Fibroblast of lung (primary cell): ENCODE data around the gene SERPINB6. TPM values are rescaled to one million over a fixed set of nuclear protein-coding genes. Genes with fewer than 3 reads are reported as not detected.
A peak's percentile ranks its signal among the peaks of the same experiment; 100 is the strongest.
"Not testable (repeated sequence)": the region's sequence is repeated elsewhere in the genome, so short reads cannot be mapped to it uniquely, and the experiment has no call there.

Experiments used
- DNase-seq, 2 donors: peaks; one replicate each; pipeline versions ENCODE4 v3.0.0 to v3.0.0-alpha.2; 2010; ENCODE audit warnings: low read depth in 2 of 2
- H2AFZ ChIP-seq: 2 replicates; pipeline ENCODE4 v1.5.1; 2012; ENCODE audit warnings: low read length, control low read depth, inconsistent platforms
- H3K27ac ChIP-seq: 2 replicates; pipeline ENCODE4 v1.5.1; 2011; ENCODE audit warnings: low read length, control low read depth; ENCODE audit not compliant: insufficient read depth
- H3K27me3 ChIP-seq: 2 replicates; pipeline ENCODE4 v1.5.1; 2011; ENCODE audit warnings: mild to moderate bottlenecking, low read length; ENCODE audit not compliant: control insufficient read depth, insufficient read depth
- H3K36me3 ChIP-seq: 2 replicates; pipeline ENCODE4 v1.5.1; 2011; ENCODE audit warnings: low read length; ENCODE audit not compliant: control insufficient read depth, insufficient read depth
- H3K4me1 ChIP-seq: 2 replicates; pipeline ENCODE4 v1.5.1; 2011; ENCODE audit warnings: low read length; ENCODE audit not compliant: control insufficient read depth, insufficient read depth; ENCODE audit errors: extremely low read depth
- H3K4me2 ChIP-seq: 2 replicates; pipeline ENCODE4 v1.5.1; 2011; ENCODE audit warnings: low read length, control low read depth; ENCODE audit not compliant: insufficient read depth; ENCODE audit errors: extremely low read depth
- H3K4me3 ChIP-seq, 4 experiments: fragments of 200-600 bp in 1 of 4; sonication (generic) in 1 of 4; replicated peaks in 1 of 4; 2 replicates each; pipeline ENCODE4 v1.5.1; 2011 to 2016; ENCODE audit warnings: low read length in 4 of 4, low read depth in 3 of 4, mild to moderate bottlenecking in 3 of 4, control low read depth in 2 of 4, inconsistent platforms in 1 of 4, mixed read lengths in 1 of 4; ENCODE audit not compliant: insufficient read depth in 1 of 4; ENCODE audit errors: control extremely low read depth in 1 of 4
- H3K79me2 ChIP-seq: 2 replicates; pipeline ENCODE4 v1.5.1; 2012; ENCODE audit warnings: mild to moderate bottlenecking, low read length, inconsistent platforms; ENCODE audit not compliant: control insufficient read depth, insufficient read depth
- H3K9ac ChIP-seq: 2 replicates; pipeline ENCODE4 v1.5.1; 2011; ENCODE audit warnings: mild to moderate bottlenecking, low read length, control low read depth; ENCODE audit not compliant: insufficient read depth
- H3K9me3 ChIP-seq: 2 replicates; pipeline ENCODE4 v1.5.1; 2012; ENCODE audit warnings: low read depth, low read length; ENCODE audit not compliant: control insufficient read depth, insufficient read depth
- H4K20me1 ChIP-seq: 2 replicates; pipeline ENCODE4 v1.5.1; 2011; ENCODE audit warnings: low read length; ENCODE audit not compliant: control insufficient read depth, insufficient read depth; ENCODE audit errors: extremely low read depth
- CTCF ChIP-seq, 2 donors: IDR thresholded peaks in 1 of 2; conservative IDR thresholded peaks in 1 of 2; 1 replicate in 1 of 2; 2 replicates in 1 of 2; pipeline ENCODE4 v1.5.1; 2011 to 2012; ENCODE audit warnings: low read length in 2 of 2, control low read depth in 1 of 2, inconsistent platforms in 1 of 2, low read depth in 1 of 2, mild to moderate bottlenecking in 1 of 2
- EZH2 ChIP-seq: IDR thresholded peaks from 2 replicates; pipeline ENCODE4 v1.5.1; 2012; ENCODE audit warnings: low read length, control low read depth, mild to moderate bottlenecking; ENCODE audit errors: missing control alignments
- polyA plus RNA-seq, 2 donors: library from polyadenylated mRNA; depleted of rRNA in 1 of 2; stranded (reverse) in 1 of 2; unstranded in 1 of 2; fragments of >200 nt; gene quantifications; 2 replicates each; pipeline ENCODE4 v1.2.1, GENCODE V29; 2011 to 2012; ENCODE audit warnings: missing spikeins in 1 of 2
- total RNA-seq: library from RNA; depleted of rRNA; stranded (reverse); fragments of >200 nt; gene quantifications from 2 replicates; pipeline ENCODE4 v1.2.1, GENCODE V29; 2014

Gene SERPINB6
- total and polyA plus RNA-seq, 2 donors (not counting 1 experiment from before 2014, with no cell fraction given): 83.9 to 181 TPM

DNA sequence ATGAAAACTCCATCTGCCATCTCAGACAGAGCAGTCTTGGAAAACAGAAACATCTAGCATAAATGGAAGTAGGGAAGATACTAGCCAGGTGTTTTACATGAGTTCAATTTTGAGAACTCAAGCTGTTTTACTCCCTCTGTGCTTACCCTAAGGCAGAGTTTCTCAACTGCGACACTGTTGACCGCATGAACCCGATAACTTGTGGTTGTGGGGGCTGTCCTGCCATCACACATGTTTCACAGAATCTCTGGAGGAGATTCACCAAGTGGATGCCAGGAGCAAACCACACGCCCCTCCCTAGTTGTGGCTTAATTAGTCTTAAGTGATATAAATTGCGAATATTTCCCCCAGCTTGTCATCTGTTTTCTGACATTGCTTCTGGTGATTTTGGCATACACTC is 2.3 kb upstream of the SERPINB6 start:
- Histone ChIP-seq H4K20me1 (no peaks in the 10 kb centered on the region), H3K4me2 (no peak overlapping the region), H3K4me3 (no peak overlapping the region), H3K27me3 (no peaks in the 10 kb centered on the region), H3K4me1 (peaks cover 12% of the 10 kb centered on the region), H3K36me3 (no peaks in the 10 kb centered on the region), H3K9me3 (no peaks in the 10 kb centered on the region), H2AFZ (no peak overlapping the region), H3K9ac (no peak overlapping the region), H3K27ac (no peak overlapping the region), H3K79me2 (peaks cover 7% of the 10 kb centered on the region)
- DNase-seq: no peak
- TF ChIP-seq EZH2 (no peak), CTCF (conservative IDR thresholded peaks at IDR 0.05 in 1 of 2, IDR thresholded peaks at IDR 0.05 in 1 of 2; ENCODE audit: low read depth in 1 of 2, low read length in 2 of 2) (no peak)

DNA sequence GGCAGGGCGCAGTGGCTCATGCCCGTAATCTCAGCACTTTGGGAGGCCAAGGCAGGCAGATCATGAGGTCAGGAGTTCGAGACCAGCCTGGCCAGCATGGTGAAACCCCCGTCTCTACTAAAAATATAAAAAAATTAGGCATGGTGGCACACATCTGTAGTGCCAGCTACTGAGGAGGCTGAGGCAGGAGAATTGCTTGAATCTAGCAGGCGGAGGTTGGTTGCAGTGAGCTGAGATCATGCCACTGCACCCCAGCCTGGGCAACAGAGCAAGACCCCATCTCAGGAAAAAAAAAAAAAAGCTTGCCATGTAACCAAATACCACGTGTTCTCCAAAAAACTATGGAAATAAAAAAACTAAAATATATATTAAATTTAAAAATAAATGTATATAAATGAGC is 1.8 kb upstream of the SERPINB6 start:
- peaks cover 12% of the 10 kb centered on the region for H3K4me1 ChIP-seq
- not testable (repeated sequence) for H3K9me3 ChIP-seq, DNase-seq, H2AFZ ChIP-seq, H3K27ac ChIP-seq, H3K9ac ChIP-seq, H3K36me3 ChIP-seq, H3K27me3 ChIP-seq, H4K20me1 ChIP-seq, H3K4me3 ChIP-seq, H3K4me2 ChIP-seq
- peaks cover 10% of the 10 kb centered on the region for H3K79me2 ChIP-seq

DNA sequence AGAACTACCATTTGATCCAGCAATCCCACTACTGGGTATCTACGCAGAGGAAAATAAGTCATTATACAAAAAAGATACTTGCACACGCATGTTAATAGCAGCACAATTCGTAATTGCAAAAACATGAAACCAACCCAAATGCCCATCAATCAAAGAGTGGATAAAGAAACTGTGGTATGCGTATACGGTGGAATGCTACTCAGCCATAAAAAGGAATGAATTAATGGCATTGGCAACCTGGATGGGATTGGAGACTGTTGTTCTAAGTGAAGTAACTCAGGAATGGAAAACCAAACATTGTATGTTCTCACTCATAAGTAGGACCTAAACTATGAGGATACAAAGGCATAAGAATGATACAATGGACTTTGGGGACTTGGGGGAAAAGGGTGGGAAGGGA is 1.3 kb upstream of the SERPINB6 start:
- H4K20me1 ChIP-seq, H3K9ac ChIP-seq, H3K36me3 ChIP-seq, DNase-seq, H3K9me3 ChIP-seq, H3K4me2 ChIP-seq, H2AFZ ChIP-seq, H3K4me3 ChIP-seq, H3K27me3 ChIP-seq, H3K27ac ChIP-seq: not testable (repeated sequence)
- H3K4me1 ChIP-seq: peaks cover 12% of the 10 kb centered on the region
- H3K79me2 ChIP-seq: peaks cover 15% of the 10 kb centered on the region

GRCh38 chr6:2972219-2972487 is 786 bp upstream of the SERPINB6 start:
- H3K4me2 ChIP-seq, H3K9ac ChIP-seq, H3K9me3 ChIP-seq, H2AFZ ChIP-seq, H3K36me3 ChIP-seq, DNase-seq, H4K20me1 ChIP-seq, H3K27me3 ChIP-seq, H3K4me1 ChIP-seq: not testable (repeated sequence)
- H3K79me2 ChIP-seq: peaks cover 17% of the 10 kb centered on the region
- H3K4me3 ChIP-seq: peak overlapping the region in 3 of 4 experiments; percentile 67 to 70 (median 69)
- peak overlapping the region; percentile 85 for H3K27ac ChIP-seq
